ENCODE measurements around the gene KAZN. TPM values are rescaled to one million over a fixed set of nuclear protein-coding genes. Genes with fewer than 3 reads are reported as not detected.

The KAZN gene
- total RNA-seq, 1 donor from 2014 or later, result 5.7 TPM

DNA sequence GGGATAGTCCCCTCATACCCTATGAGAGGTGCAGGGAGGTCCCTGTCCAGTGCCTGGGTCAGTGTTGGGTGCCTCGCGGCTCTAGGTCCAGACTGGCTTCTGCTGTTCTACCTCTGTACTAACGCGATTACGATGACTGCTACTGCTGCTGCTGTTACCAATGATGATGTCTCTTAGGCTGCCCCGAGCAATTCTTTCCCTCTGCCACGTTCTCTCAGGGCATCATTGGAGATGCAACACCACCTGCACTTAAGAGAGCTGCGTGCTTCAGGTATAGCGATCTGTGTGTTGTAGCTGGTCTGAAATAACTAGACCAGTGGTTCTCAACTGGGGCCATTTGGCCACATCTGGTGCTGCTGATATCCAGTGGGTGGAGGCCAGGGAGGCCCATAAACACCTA lies 36.9 kb downstream of the KAZN start:
- H3K4me3 ChIP-seq (ENCODE audit: low read depth, low read length), result no peak overlapping the region
- TF ChIP-seq, protein P1, sequence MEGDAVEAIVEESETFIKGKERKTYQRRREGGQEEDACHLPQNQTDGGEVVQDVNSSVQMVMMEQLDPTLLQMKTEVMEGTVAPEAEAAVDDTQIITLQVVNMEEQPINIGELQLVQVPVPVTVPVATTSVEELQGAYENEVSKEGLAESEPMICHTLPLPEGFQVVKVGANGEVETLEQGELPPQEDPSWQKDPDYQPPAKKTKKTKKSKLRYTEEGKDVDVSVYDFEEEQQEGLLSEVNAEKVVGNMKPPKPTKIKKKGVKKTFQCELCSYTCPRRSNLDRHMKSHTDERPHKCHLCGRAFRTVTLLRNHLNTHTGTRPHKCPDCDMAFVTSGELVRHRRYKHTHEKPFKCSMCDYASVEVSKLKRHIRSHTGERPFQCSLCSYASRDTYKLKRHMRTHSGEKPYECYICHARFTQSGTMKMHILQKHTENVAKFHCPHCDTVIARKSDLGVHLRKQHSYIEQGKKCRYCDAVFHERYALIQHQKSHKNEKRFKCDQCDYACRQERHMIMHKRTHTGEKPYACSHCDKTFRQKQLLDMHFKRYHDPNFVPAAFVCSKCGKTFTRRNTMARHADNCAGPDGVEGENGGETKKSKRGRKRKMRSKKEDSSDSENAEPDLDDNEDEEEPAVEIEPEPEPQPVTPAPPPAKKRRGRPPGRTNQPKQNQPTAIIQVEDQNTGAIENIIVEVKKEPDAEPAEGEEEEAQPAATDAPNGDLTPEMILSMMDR (conservative IDR thresholded peaks at IDR 0.05; ENCODE audit: low read depth, low read length), result no peak
- DNase-seq (ENCODE audit: low read depth), result no peak

DNA sequence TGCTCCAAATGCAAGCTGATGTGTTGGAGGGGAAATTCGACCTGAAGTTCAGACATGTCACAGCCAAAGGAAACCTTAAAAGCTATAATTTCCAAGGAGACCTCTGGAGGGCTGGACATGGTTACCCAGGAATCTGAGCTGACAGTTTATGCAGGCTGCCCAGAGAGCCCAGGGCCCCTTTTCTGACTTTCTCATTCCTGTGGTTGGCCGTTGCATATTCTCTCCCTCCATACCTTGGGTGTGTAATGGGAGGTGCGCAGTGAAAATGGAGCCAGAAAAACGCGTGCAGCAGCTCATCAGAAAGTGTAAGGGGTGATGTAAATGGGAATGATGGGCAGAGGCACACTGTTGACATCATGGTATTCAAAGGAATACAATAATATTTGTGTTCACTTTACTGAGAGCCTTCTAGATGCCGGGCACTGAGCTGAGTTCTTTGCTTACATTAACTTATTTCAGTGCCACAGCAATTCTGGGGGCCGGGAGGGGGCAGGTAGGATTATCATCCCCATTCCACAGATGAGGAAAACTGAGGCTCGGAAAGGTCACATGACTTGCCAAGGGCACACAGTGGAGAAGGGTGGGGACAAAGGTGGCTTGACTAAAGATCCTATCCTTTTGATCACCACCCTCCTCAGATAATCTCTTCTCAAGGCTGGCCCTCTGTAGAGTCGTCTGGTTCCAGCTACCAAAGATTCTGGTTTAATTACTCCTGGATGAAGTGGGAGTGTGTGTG lies 38.6 kb downstream of the KAZN start:
- DNase-seq (ENCODE audit: low read depth), result no peak
- TF ChIP-seq, protein P1 (conservative IDR thresholded peaks at IDR 0.05; ENCODE audit: low read depth, low read length), result no peak
- H3K4me3 ChIP-seq (ENCODE audit: low read depth, low read length), result no peak overlapping the region

DNA sequence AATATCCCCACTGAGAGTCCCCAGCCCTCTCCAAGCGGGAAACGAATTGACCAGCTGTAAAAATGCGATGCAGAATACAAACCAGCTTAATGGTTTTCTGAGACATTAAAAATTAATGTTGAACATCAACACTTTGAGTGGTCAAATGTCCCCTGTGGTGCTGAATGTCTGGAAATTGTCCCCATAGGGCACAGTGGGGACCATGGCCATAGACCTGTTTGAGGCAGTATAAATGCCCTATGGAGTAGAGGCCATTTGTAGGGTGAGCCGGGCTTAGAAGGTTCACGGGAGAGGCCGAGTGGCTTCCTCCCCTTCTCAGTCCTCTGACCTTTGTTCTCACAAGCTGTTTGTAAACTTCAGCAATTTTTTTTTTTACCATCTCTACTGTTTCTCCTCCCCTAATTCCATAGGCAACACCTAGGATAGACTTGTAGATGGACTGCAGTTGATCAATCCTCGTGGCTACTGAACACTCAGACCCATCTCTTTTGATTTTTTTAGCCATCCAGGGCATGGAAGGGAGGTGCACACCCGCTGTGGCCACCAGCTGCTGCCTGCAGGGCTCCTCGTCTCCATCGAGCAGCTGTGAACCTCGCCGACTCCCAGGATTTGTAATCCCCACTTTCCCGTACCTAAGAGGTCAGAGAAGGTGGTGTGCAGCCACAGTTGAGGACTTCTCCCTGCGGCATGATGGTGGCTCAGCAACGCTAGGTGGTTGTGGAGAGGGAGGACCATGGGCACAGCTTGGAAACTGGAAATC lies 41.0 kb downstream of the KAZN start:
- no peak overlapping the region for H3K4me3 ChIP-seq (ENCODE audit: low read depth, low read length)
- DNase-seq (ENCODE audit: low read depth), result no peak
- TF ChIP-seq, protein P1 (conservative IDR thresholded peaks at IDR 0.05; ENCODE audit: low read depth, low read length), result no peak

DNA sequence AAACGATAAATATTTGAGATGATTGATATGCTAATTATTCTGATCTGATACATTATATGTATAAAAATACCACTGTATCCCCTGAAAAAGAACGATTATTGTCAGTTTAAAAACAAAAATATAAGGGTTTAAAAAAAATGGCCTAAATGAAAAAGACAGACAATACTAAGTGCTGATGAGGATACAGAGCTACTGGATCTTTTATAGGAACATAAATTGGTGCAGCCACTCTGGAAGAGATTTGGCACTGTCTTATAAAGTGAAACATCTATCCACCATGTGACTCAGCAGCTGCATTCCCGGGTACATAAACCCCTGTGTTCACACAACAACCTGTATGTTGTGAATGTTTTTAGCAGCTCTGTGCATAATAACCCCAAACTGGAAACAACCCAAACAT lies 44.2 kb downstream of the KAZN start:
- no peak overlapping the region for H3K4me3 ChIP-seq (ENCODE audit: low read depth, low read length)
- TF ChIP-seq, protein P1 (conservative IDR thresholded peaks at IDR 0.05; ENCODE audit: low read depth, low read length), result no peak
- DNase-seq (ENCODE audit: low read depth), result no peak

DNA sequence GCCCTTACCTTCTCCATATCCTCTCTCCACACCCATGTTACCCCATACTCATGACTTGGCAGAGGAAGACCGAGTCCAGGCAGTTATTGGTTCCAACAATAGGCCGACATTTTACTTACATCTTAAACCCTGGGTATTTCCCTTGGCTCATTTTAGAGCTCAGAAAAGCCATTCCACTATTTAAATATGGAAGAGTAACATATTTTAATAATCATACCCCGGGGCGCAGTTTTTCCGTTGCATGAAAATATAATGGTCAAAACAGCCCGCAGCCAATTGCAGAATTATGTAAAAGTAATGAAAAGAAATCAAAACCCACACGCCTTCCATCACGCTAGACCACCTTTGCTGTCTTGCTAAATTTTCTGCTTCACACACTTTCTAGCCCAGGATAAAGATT lies 48.5 kb downstream of the KAZN start:
- no peak overlapping the region for H3K4me3 ChIP-seq (ENCODE audit: low read depth, low read length)
- TF ChIP-seq, protein P1 (conservative IDR thresholded peaks at IDR 0.05; ENCODE audit: low read depth, low read length), result no peak
- no peak for DNase-seq (ENCODE audit: low read depth)

DNA sequence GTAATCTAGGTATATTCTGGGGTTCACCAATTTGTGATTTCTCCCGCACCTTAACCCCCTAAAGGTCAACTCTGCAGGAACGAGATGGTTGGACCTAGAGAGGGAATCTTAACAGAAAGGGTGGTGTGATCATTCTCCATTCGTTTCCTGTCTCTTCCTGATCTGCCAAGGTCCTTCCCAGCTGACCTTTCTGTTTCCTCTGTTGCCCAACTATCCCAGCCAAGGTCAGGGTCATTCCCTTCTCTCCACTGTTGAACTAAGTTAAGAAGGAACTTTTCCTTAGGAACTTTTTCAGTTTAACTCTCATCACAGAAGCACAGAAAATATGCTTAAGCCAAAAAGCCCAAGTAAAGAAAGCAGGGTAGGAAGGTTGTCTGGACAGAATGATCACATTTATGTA lies 49.3 kb downstream of the KAZN start:
- no peak for DNase-seq (ENCODE audit: low read depth)
- H3K4me3 ChIP-seq (ENCODE audit: low read depth, low read length), result no peak overlapping the region
- TF ChIP-seq, protein P1 (conservative IDR thresholded peaks at IDR 0.05; ENCODE audit: low read depth, low read length), result no peak

Measured in epithelial cell of proximal tubule (primary cell).